Measurements from ENCODE around the gene DCC.

DNA sequence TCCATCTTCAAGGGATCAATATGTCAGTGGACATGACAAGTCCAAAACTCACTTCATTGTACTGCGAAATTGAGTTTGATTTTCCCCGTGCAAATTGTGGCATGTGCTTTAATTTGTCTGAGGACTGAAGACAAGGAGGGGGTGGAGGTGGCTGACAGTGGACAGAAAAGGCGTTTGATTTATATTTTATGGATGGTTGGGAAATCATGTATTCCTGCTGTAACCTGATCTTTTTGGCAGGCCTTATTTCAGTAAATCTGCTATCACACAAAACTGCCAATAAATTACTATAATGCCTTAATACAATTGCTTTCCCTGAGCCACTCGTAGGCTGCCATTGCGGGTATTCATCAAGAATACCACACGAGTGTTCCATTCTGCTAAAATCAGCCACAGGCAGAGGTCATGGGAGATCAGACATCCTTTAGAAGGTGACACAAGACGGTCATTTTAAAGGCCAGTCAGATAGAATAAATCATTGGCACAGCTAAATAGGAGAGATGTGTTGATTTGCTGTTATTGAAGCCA lies 1164.0 kb downstream of the DCC start:
- TF ChIP-seq, protein P1, sequence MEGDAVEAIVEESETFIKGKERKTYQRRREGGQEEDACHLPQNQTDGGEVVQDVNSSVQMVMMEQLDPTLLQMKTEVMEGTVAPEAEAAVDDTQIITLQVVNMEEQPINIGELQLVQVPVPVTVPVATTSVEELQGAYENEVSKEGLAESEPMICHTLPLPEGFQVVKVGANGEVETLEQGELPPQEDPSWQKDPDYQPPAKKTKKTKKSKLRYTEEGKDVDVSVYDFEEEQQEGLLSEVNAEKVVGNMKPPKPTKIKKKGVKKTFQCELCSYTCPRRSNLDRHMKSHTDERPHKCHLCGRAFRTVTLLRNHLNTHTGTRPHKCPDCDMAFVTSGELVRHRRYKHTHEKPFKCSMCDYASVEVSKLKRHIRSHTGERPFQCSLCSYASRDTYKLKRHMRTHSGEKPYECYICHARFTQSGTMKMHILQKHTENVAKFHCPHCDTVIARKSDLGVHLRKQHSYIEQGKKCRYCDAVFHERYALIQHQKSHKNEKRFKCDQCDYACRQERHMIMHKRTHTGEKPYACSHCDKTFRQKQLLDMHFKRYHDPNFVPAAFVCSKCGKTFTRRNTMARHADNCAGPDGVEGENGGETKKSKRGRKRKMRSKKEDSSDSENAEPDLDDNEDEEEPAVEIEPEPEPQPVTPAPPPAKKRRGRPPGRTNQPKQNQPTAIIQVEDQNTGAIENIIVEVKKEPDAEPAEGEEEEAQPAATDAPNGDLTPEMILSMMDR (conservative IDR thresholded peaks at IDR 0.05), result no peak
- TF ChIP-seq ZFX (IDR thresholded peaks at IDR 0.05), result no peak

Measured in C4-2B (cell line).